ENCODE results near the gene TIMMDC1. TPM values are rescaled to one million over a fixed set of nuclear protein-coding genes. Genes with fewer than 3 reads are reported as not detected.

The TIMMDC1 gene
- total and polyA plus RNA-seq, 2 of the 13 experiments (the other 11 are each of a cell fraction or from before 2014, with no cell fraction given), result 50.0 to 77.8 TPM

DNA sequence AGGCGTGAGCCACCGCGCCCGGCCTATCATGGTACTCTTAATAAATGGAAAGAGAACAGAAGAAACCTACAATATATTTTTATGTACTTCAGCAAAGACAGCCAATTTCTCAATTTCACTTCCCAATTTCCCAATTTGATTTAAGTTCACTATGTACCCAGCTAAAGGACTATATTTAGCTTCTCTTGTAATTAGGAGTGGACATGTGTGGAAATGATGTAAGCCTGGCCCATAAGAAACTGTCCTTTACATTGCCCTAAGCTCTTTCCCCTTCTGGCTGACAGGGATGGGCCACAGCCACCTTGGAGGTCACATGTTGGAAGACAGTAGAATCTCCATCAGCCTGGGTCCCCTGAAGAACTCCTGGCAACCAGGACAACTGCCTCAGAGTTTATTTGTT, 41.1 kb upstream of the TIMMDC1 start (continued):
- TF ChIP-seq, protein P1, sequence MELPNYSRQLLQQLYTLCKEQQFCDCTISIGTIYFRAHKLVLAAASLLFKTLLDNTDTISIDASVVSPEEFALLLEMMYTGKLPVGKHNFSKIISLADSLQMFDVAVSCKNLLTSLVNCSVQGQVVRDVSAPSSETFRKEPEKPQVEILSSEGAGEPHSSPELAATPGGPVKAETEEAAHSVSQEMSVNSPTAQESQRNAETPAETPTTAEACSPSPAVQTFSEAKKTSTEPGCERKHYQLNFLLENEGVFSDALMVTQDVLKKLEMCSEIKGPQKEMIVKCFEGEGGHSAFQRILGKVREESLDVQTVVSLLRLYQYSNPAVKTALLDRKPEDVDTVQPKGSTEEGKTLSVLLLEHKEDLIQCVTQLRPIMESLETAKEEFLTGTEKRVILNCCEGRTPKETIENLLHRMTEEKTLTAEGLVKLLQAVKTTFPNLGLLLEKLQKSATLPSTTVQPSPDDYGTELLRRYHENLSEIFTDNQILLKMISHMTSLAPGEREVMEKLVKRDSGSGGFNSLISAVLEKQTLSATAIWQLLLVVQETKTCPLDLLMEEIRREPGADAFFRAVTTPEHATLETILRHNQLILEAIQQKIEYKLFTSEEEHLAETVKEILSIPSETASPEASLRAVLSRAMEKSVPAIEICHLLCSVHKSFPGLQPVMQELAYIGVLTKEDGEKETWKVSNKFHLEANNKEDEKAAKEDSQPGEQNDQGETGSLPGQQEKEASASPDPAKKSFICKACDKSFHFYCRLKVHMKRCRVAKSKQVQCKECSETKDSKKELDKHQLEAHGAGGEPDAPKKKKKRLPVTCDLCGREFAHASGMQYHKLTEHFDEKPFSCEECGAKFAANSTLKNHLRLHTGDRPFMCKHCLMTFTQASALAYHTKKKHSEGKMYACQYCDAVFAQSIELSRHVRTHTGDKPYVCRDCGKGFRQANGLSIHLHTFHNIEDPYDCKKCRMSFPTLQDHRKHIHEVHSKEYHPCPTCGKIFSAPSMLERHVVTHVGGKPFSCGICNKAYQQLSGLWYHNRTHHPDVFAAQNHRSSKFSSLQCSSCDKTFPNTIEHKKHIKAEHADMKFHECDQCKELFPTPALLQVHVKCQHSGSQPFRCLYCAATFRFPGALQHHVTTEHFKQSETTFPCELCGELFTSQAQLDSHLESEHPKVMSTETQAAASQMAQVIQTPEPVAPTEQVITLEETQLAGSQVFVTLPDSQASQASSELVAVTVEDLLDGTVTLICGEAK (IDR thresholded peaks at IDR 0.05), result no peak
- TF ChIP-seq, protein P1 (CRISPR knock-in tag; IDR thresholded peaks at IDR 0.05), result no peak
- TF ChIP-seq, protein P2, sequence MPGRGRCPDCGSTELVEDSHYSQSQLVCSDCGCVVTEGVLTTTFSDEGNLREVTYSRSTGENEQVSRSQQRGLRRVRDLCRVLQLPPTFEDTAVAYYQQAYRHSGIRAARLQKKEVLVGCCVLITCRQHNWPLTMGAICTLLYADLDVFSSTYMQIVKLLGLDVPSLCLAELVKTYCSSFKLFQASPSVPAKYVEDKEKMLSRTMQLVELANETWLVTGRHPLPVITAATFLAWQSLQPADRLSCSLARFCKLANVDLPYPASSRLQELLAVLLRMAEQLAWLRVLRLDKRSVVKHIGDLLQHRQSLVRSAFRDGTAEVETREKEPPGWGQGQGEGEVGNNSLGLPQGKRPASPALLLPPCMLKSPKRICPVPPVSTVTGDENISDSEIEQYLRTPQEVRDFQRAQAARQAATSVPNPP (CRISPR knock-in tag; IDR thresholded peaks at IDR 0.05), result no peak
- no peak for TF ChIP-seq BCL6 (CRISPR knock-in tag; IDR thresholded peaks at IDR 0.05)

Measured in HepG2 (cell line).